Left lung (tissue), 10 donors: ENCODE results near the gene HTR2C. TPM values are rescaled to one million over a fixed set of nuclear protein-coding genes. Genes with fewer than 3 reads are reported as not detected.

Experiments
- ATAC-seq: fragments of 200-7000 bp; cut with Tn5 transposase; one replicate; pipeline ENCODE4 v1.9.1; 2020; ENCODE audit warnings: moderate library complexity
- DNase-seq, 4 donors: peaks; one replicate each; pipeline ENCODE4 v3.0.0-alpha.2; 2013 to 2020
- H3K27ac ChIP-seq, 2 donors: fragments of 200-600 bp; sonication (generic) in 1 of 2; one replicate each; pipeline versions ENCODE4 v1.5.0 to v1.8.0; 2020 to 2021
- H3K27me3 ChIP-seq, 2 donors: fragments of 200-600 bp; sonication (generic) in 1 of 2; one replicate each; pipeline versions ENCODE4 v1.5.0 to v1.8.0; 2020 to 2021
- H3K36me3 ChIP-seq, 2 donors: fragments of 200-600 bp; sonication (generic) in 1 of 2; one replicate each; pipeline versions ENCODE4 v1.5.0 to v1.8.0; 2020 to 2021
- H3K4me1 ChIP-seq, 2 donors: fragments of 200-600 bp; one replicate each; pipeline ENCODE4 v1.8.0; 2021
- H3K4me3 ChIP-seq, 2 donors: fragments of 200-600 bp; sonication (generic) in 1 of 2; one replicate each; pipeline versions ENCODE4 v1.5.0 to v1.8.0; 2020 to 2021; ENCODE audit warnings: mild to moderate bottlenecking in 1 of 2
- H3K9me3 ChIP-seq, 2 donors: fragments of 200-600 bp; sonication (generic) in 1 of 2; one replicate each; pipeline versions ENCODE4 v1.5.0 to v1.8.0; 2020 to 2021
- intact Hi-C, 2 donors: fragments of 100-400 bp; cut with DNase I; formaldehyde crosslinking; loops; one replicate each; pipeline versions ENCODE4 v1.11.2 to v1.14.2; 2022
- polyA plus RNA-seq, 6 donors: library from polyadenylated mRNA; unstranded; fragments of 120-200 nt; gene quantifications; one replicate each; pipeline ENCODE4 v1.2.1, GENCODE V29; 2013; ENCODE audit not compliant: insufficient read length in 6 of 6
- total RNA-seq, 2 donors: library from RNA; stranded (reverse); fragmentation: NEBNext Ultra II Directional; extraction: Animal tissue kit (Norgen Biotek cat#: 25700); gene quantifications; one replicate each; pipeline ENCODE4 v1.2.1, GENCODE V29; 2021
- TF ChIP-seq, protein P1 (sequence below), 2 donors: fragments of 200-600 bp; sonication (generic) in 1 of 2; IDR thresholded peaks; one replicate each; pipeline versions ENCODE4 v1.5.0 to v1.8.0; 2021; ENCODE audit warnings: antibody characterized with exemption in 2 of 2
- donor health status: DM: no; HTN: yes; CAD: no.
- donor health status: DM: no; HTN: no; CAD: no.

HTR2C gene
- total and polyA plus RNA-seq, 8 donors = 0.09 to 0.32 (median 0.20) TPM; not detected in 2

DNA sequence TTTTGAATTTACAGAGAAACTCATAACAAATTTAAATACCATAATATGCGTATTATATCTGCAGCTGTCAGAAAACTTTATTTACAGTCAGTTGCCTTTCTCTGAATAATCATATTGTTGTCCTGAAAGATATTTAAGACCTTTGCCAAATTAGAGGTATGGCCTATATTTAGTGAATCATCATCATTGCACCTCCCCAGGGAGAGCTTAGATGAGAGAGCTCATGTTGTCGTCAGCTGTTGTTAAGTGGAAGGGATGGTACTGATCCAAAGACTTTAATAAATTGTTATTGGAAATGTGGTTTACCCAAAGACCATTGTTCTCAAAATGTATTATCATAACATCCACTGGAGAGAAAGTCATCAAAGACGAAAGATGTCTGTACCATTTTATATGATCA lies 128.6 kb downstream of the HTR2C start:
- Histone ChIP-seq H3K27me3 (peaks cover 0 to 4% of the 10 kb centered on the region in 2 donors), H3K9me3 (no peaks in the 10 kb centered on the region), H3K27ac (no peak overlapping the region), H3K4me3 (no peak overlapping the region), H3K36me3 (no peaks in the 10 kb centered on the region), H3K4me1 (no peaks in the 10 kb centered on the region)
- no peak for ATAC-seq
- no peak for DNase-seq
- TF ChIP-seq, protein P1, sequence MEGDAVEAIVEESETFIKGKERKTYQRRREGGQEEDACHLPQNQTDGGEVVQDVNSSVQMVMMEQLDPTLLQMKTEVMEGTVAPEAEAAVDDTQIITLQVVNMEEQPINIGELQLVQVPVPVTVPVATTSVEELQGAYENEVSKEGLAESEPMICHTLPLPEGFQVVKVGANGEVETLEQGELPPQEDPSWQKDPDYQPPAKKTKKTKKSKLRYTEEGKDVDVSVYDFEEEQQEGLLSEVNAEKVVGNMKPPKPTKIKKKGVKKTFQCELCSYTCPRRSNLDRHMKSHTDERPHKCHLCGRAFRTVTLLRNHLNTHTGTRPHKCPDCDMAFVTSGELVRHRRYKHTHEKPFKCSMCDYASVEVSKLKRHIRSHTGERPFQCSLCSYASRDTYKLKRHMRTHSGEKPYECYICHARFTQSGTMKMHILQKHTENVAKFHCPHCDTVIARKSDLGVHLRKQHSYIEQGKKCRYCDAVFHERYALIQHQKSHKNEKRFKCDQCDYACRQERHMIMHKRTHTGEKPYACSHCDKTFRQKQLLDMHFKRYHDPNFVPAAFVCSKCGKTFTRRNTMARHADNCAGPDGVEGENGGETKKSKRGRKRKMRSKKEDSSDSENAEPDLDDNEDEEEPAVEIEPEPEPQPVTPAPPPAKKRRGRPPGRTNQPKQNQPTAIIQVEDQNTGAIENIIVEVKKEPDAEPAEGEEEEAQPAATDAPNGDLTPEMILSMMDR (IDR thresholded peaks at IDR 0.05) = no peak
- intact Hi-C loops = no loop called here

DNA sequence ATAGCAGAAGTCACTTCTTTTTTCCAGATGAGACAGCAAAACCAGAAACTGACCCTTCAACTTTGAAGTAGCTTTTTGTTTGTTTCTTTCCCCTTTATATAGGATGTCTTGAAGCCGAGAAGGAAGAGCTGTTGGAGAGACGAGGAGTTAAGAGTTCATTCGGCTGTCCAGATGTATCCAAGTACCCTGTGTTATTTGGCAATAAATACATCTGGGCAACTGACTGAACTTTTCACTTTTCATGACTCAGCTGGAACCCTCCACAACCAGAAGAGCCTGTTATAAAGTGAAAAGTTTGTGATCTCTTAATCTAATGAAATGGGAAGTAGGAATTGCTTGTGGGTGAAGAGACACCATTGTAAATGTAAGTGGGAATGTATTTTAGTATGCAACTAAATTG lies 131.2 kb downstream of the HTR2C start:
- no peak for ATAC-seq
- intact Hi-C loops = no loop called here
- TF ChIP-seq, protein P1 (IDR thresholded peaks at IDR 0.05) = no peak
- Histone ChIP-seq H3K4me1 (no peaks in the 10 kb centered on the region), H3K36me3 (no peaks in the 10 kb centered on the region), H3K4me3 (no peak overlapping the region), H3K27ac (no peak overlapping the region), H3K9me3 (no peaks in the 10 kb centered on the region), H3K27me3 (peaks cover 0 to 4% of the 10 kb centered on the region in 2 donors)
- no peak for DNase-seq

DNA sequence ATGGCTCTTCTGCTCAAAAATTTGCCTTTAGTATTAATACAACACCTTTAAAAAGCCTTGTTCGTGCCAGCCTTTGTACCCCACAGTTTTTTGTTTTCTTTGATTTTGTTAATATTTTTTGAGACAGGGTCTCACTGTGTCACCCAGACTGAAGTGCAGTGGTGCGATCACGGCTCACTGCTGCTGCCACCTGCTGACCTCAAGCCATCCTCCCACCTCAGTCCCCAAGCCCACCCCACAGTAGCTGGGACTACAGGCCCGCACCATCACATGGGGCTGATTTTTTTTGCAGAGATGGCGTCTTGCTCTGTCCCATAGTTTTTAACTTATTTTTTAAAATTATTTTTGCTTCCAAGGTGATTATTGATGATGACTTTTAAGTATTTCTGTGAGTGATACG lies 134.0 kb downstream of the HTR2C start:
- TF ChIP-seq, protein P1 (IDR thresholded peaks at IDR 0.05) = peak in 1 of 2 donors; percentile 10
- H3K36me3 ChIP-seq = no peaks in the 10 kb centered on the region
- no peak overlapping the region for H3K27ac ChIP-seq
- DNase-seq (no peak), ATAC-seq (no peak)
- H3K4me1 ChIP-seq = no peaks in the 10 kb centered on the region
- H3K4me3 ChIP-seq = no peak overlapping the region
- intact Hi-C loops = no loop called here
- no peaks in the 10 kb centered on the region for H3K27me3 ChIP-seq
- H3K9me3 ChIP-seq = no peaks in the 10 kb centered on the region

DNA sequence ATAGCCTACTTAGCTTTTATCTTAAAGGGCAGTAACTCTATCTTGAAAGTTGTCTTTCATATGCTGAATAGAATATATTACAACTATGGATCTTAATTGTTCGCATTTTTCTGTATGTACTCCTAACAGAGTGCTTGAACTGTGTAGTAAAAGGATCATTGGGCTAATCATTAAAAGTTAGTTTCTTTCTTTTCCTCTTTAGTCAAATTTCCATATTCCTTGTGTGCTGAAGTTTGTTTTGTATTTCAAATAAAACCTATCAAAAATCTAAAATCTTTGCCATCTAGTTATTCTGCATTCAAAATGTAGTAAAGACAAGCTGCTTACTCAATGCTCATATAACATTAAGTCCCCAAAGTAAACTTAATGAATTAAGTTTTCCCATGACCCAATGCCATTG lies 182.7 kb downstream of the HTR2C start:
- H3K27ac ChIP-seq = no peak overlapping the region
- intact Hi-C loops = no loop called here
- no peaks in the 10 kb centered on the region for H3K4me1 ChIP-seq
- no peak overlapping the region for H3K4me3 ChIP-seq
- TF ChIP-seq, protein P1 (IDR thresholded peaks at IDR 0.05) = no peak
- H3K27me3 ChIP-seq = no peaks in the 10 kb centered on the region
- H3K36me3 ChIP-seq = no peaks in the 10 kb centered on the region
- ATAC-seq = no peak
- DNase-seq = no peak
- no peaks in the 10 kb centered on the region for H3K9me3 ChIP-seq

DNA sequence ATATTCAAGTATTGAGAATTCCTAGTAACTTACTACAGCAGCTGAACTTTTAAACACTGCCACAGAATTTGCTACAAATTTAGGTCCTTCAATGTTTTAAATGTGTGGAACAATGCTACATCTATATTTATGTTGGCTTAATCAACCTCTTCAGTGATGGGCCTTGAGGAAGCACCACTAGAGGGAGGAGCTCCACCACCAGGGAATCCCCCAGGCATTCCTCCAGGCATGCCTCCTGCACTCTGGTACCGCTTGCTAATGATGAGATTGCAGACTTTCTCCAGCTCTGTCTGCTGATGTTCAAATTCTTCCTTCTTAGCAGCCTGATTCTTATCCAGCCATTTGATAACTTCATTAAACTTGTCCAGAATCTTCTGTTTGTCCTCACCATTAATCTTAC lies 190.8 kb downstream of the HTR2C start:
- no peaks in the 10 kb centered on the region for H3K4me1 ChIP-seq
- no peaks in the 10 kb centered on the region for H3K36me3 ChIP-seq
- no peaks in the 10 kb centered on the region for H3K27me3 ChIP-seq
- TF ChIP-seq, protein P1 (IDR thresholded peaks at IDR 0.05) = no peak
- ATAC-seq (no peak), DNase-seq (peak in 1 of 4 donors; percentile 0)
- H3K4me3 ChIP-seq = no peak overlapping the region
- intact Hi-C loops = no loop called here
- H3K9me3 ChIP-seq = no peaks in the 10 kb centered on the region
- H3K27ac ChIP-seq = no peak overlapping the region
